ENCODE data around the gene MYO7A.

Gene MYO7A

GRCh38 chr11:77129069-77129841 lies 1.2 kb downstream of the MYO7A start:
- no peak for DNase-seq (ENCODE audit: low read depth)

DNA sequence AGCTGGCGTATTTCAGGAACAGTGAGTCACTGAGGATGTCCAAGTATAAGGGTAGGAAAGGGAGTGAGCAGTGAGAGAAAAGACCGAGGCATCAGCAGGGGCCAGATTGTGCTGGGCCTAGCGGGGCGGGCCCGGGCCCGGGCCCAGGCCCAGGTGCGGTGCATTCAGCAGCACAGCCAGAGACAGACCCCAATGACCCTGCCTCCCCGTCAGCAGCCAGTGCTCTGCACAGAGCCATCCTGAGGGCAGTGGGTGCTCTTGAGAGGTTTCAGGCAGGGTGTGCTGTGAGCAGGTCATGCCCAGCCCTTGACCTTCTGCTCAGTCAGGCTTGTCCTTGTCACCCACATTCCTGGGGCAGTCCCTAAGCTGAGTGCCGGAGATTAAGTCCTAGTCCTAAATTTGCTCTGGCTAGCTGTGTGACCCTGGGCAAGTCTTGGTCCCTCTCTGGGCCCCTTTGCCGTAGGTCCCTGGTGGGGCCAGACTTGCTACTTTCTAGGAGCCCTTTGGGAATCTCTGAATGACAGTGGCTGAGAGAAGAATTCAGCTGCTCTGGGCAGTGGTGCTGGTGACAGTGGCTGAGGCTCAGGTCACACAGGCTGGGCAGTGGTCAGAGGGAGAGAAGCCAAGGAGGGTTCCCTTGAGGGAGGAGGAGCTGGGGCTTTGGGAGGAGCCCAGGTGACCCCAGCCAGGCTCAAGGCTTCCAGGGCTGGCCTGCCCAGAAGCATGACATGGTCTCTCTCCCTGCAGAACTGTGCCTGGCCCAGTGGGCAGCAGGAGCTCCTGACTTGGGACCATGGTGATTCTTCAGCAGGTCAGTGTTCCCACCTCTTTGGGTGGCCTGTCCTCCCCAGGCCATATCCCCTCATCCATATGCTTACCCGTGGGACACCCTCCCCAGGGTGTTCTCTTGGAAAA lies 2.1 kb downstream of the MYO7A start:
- DNase-seq (ENCODE audit: low read depth): no peak

- no peak for DNase-seq (ENCODE audit: low read depth)
These were observed 2.9 kb downstream of the MYO7A start for GRCh38 chr11:77130763-77131513.

DNA sequence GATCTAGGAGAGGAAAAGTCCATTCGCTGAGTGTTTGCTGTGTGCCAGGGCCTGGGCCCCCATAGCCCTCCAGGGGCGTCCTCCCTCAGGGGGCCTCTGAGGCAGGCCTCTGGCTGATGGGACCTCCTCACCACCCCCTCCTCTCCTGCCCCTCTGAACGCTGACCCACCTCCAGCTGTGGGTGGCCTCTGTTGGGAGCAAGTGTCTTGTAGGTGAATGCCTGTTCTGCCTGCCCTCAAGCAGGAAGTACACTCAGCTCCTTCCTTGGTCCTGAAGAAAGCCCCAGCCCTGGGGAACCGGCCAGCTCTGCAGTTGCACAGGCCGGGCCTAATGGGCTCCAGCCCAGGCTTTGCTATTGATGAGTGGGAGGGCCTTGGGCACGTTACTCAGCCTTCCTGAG lies 3.5 kb downstream of the MYO7A start:
- no peak for DNase-seq (ENCODE audit: low read depth)

- no peak for DNase-seq (ENCODE audit: low read depth)
These were observed 7.0 kb downstream of the MYO7A start for GRCh38 chr11:77135069-77135468.

DNA sequence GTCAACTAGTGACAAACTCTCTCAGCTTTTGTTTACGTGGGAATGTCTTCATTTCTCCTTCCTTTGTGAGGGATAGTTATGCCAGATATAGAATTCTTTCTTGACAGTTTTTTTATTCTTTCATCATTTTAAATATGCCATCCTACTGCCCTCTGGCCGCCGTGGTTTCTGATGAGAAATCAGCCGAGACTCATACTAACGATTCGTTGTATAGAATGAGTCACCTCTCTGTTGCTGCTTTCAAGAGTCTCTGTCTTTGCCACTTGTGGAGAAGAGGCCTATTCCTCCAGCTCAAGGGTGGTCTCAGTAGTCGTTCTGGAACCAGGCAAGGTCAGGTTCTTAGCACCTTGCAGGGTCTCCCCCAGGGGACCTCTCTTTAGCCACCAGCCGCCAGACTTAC lies 8.0 kb downstream of the MYO7A start:
- no peak for DNase-seq (ENCODE audit: low read depth)

GRCh38 chr11:77136784-77137420 lies 8.9 kb downstream of the MYO7A start:
- no peak for DNase-seq (ENCODE audit: low read depth)

- no peak for DNase-seq (ENCODE audit: low read depth)
These were observed 9.4 kb downstream of the MYO7A start for GRCh38 chr11:77137421-77137820.

GRCh38 chr11:77138106-77138649 lies 10.1 kb downstream of the MYO7A start:
- no peak for DNase-seq (ENCODE audit: low read depth)

DNA sequence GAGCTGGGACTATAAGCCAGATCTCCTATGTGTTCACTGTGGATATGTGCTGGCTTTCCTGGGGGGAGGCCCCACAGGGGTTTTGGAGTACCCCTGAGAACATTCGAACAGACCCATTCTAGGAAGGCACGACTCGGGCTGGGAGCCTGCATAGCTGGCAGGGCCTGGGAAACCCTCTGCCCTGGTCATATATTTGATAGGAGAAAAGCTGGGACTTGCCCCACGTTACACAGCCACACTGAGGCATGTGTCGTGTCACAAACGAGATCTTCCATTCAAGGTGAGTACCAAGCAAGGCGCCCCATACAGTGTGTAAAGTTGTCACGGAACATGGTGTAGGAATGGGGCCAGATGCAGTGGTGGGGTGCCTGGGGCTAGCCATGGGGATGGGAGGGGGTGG lies 11.2 kb downstream of the MYO7A start:
- no peak for DNase-seq (ENCODE audit: low read depth)

- no peak for DNase-seq (ENCODE audit: low read depth)
These were observed 12.3 kb downstream of the MYO7A start for GRCh38 chr11:77140231-77140851.

DNA sequence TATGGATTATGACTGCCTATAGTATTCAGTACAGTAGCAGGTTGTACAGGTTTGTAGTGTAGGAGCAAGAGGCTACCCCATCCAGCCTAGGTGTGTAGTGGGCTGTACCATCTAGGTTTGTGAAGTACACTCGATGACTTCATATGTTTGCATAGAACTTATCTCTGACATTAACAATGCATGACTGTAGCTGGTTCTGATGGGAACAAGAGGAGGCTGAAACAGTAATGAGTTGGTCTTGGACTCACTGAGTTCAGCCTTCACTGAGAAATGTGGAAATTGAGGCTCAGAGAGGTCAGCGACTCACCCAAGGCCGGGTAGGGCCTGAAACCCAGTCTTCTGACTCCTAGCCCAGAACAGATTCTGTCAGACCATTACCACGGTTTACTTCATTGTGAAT lies 13.0 kb downstream of the MYO7A start:
- no peak for DNase-seq (ENCODE audit: low read depth)

- DNase-seq (ENCODE audit: low read depth): no peak
These were observed 13.4 kb downstream of the MYO7A start for GRCh38 chr11:77141475-77141874.

- DNase-seq (ENCODE audit: low read depth): no peak
These were observed 14.3 kb downstream of the MYO7A start for GRCh38 chr11:77142091-77142975.

- no peak for DNase-seq (ENCODE audit: low read depth)
These were observed 15.5 kb downstream of the MYO7A start for GRCh38 chr11:77143405-77144020.

- DNase-seq (ENCODE audit: low read depth): no peak
These were observed 16.3 kb downstream of the MYO7A start for GRCh38 chr11:77144196-77144856.

DNA sequence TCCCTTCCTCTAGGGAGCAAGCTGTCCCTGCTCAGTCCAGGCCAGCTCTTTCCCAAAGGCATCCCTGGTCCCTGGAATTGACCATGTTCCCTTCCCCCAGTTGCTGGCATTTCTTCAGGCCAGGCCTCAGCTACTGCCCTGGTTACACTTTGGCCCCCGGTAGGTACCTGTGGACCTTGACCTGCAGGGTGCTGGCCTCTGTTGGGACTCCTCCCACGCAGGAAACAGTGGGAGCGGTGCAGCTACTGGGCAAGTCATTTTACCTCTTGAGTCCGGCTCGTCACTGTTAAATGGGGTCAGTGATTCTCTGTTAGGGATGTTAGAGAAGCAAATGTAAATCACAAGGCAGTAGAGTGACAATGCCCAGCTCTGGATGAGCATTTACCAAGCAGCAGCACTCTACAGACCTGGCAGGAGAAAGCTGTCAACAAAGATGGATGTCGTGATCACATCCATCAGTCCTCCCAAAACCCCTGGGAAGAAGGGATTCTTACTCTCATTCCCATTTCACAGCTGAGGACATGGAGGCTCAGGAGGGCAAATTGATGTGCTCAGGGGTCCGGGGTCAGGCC lies 16.9 kb downstream of the MYO7A start:
- DNase-seq (ENCODE audit: low read depth): no peak

- no peak for DNase-seq (ENCODE audit: low read depth)
These were observed 18.4 kb downstream of the MYO7A start for GRCh38 chr11:77146261-77147035.

All from activated gamma-delta T cell treated with anti-CD3 and anti-CD28 coated beads, Interleukin-2, amount 50 U/mL, for 16 hours (primary cell).